ENCODE data around the gene PRKCZ.

PRKCZ gene

GRCh38 chr1:2067393-2067792, 17.2 kb downstream of the PRKCZ start:
- Histone ChIP-seq H3K9ac (no peak overlapping the region), H3K4me1 (no peaks in the 10 kb centered on the region), H3K4me3 (ENCODE audit: low read depth, low read length) (no peak overlapping the region), H3K4me2 (ENCODE audit: low read length) (no peak overlapping the region), H3K27me3 (ENCODE audit: control insufficient read depth, insufficient read depth, low read length) (no peaks in the 10 kb centered on the region), H3K79me2 (peaks cover 6% of the 10 kb centered on the region), H3K9me3 (ENCODE audit: control insufficient read depth, low read length) (no peaks in the 10 kb centered on the region), H3K27ac (no peak overlapping the region), H3K36me3 (ENCODE audit: control insufficient read depth, insufficient read depth, low read length) (no peaks in the 10 kb centered on the region), H2AFZ (no peak overlapping the region)
- TF ChIP-seq, protein P1, sequence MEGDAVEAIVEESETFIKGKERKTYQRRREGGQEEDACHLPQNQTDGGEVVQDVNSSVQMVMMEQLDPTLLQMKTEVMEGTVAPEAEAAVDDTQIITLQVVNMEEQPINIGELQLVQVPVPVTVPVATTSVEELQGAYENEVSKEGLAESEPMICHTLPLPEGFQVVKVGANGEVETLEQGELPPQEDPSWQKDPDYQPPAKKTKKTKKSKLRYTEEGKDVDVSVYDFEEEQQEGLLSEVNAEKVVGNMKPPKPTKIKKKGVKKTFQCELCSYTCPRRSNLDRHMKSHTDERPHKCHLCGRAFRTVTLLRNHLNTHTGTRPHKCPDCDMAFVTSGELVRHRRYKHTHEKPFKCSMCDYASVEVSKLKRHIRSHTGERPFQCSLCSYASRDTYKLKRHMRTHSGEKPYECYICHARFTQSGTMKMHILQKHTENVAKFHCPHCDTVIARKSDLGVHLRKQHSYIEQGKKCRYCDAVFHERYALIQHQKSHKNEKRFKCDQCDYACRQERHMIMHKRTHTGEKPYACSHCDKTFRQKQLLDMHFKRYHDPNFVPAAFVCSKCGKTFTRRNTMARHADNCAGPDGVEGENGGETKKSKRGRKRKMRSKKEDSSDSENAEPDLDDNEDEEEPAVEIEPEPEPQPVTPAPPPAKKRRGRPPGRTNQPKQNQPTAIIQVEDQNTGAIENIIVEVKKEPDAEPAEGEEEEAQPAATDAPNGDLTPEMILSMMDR (IDR thresholded peaks at IDR 0.05) = no peak

DNA sequence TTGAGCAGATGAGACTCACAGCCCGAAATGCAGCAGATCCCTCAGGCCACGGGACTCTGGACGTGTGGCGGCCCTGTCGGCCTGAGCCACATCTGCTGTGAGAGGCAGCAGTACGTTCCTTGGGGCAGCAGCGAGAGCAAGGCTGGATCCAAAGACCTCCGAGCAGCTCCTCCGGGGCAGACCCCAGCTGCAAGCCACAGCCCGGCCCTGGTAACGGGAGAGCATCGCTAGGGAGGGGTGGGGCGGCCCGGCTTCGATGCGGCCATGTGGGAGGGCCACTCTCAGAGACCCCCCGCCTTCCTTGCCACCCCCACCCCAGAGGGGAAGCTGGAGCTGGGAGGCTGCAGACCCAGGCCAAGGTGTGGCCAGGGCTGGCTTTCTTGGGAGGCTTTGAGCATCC, 17.8 kb downstream of the PRKCZ start:
- TF ChIP-seq, protein P1 (IDR thresholded peaks at IDR 0.05) = no peak
- Histone ChIP-seq H3K79me2 (peaks cover 6% of the 10 kb centered on the region), H3K27ac (no peak overlapping the region), H3K27me3 (ENCODE audit: control insufficient read depth, insufficient read depth, low read length) (no peaks in the 10 kb centered on the region), H3K9ac (no peak overlapping the region), H3K36me3 (ENCODE audit: control insufficient read depth, insufficient read depth, low read length) (no peaks in the 10 kb centered on the region), H3K9me3 (ENCODE audit: control insufficient read depth, low read length) (no peaks in the 10 kb centered on the region), H3K4me1 (no peaks in the 10 kb centered on the region), H3K4me3 (ENCODE audit: low read depth, low read length) (no peak overlapping the region), H2AFZ (no peak overlapping the region), H3K4me2 (ENCODE audit: low read length) (no peak overlapping the region)

DNA sequence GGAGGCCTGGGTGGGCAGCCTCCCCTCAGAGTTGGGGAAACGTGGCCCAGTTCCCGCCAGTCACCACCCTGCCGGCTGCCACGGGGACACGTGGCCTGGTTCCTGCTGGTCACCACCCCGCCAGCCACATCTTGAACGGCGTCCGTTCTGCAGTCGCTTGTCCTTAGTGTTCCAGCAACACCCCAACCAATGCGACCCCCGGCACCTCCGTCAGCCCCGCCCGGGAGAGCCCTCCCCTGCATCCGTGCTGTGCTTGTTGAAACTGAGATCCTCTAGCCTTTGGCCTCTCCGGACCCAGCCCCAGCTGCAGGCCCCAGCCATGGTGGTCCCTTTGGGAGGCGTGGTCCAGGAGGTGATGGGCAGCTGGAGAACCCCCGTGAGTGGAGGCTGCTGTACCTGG, 18.7 kb downstream of the PRKCZ start:
- H2AFZ ChIP-seq = no peak overlapping the region
- H3K79me2 ChIP-seq = peaks cover 6% of the 10 kb centered on the region
- no peaks in the 10 kb centered on the region for H3K27me3 ChIP-seq (ENCODE audit: control insufficient read depth, insufficient read depth, low read length)
- H3K27ac ChIP-seq = no peak overlapping the region
- H3K4me1 ChIP-seq = no peaks in the 10 kb centered on the region
- H3K36me3 ChIP-seq (ENCODE audit: control insufficient read depth, insufficient read depth, low read length) = no peaks in the 10 kb centered on the region
- TF ChIP-seq, protein P1 (IDR thresholded peaks at IDR 0.05) = no peak
- H3K9me3 ChIP-seq (ENCODE audit: control insufficient read depth, low read length) = no peaks in the 10 kb centered on the region
- H3K4me2 ChIP-seq (ENCODE audit: low read length) = no peak overlapping the region
- H3K4me3 ChIP-seq (ENCODE audit: low read depth, low read length) = no peak overlapping the region
- no peak overlapping the region for H3K9ac ChIP-seq

- TF ChIP-seq, protein P1 (IDR thresholded peaks at IDR 0.05) = no peak
- H3K4me2 ChIP-seq (ENCODE audit: low read length) = no peak overlapping the region
- H3K27ac ChIP-seq = no peak overlapping the region
- no peak overlapping the region for H3K4me3 ChIP-seq (ENCODE audit: low read depth, low read length)
- H2AFZ ChIP-seq = no peak overlapping the region
- H3K4me1 ChIP-seq = no peaks in the 10 kb centered on the region
- H3K9me3 ChIP-seq (ENCODE audit: control insufficient read depth, low read length) = no peaks in the 10 kb centered on the region
- no peak overlapping the region for H3K9ac ChIP-seq
- H3K79me2 ChIP-seq = peaks cover 6% of the 10 kb centered on the region
- H3K36me3 ChIP-seq (ENCODE audit: control insufficient read depth, insufficient read depth, low read length) = no peaks in the 10 kb centered on the region
- H3K27me3 ChIP-seq (ENCODE audit: control insufficient read depth, insufficient read depth, low read length) = no peaks in the 10 kb centered on the region
Measured at GRCh38 chr1:2070016-2070415, 19.8 kb downstream of the PRKCZ start.

- Histone ChIP-seq H3K27me3 (ENCODE audit: control insufficient read depth, insufficient read depth, low read length) (no peaks in the 10 kb centered on the region), H3K4me3 (ENCODE audit: low read depth, low read length) (no peak overlapping the region), H3K4me2 (ENCODE audit: low read length) (no peak overlapping the region), H3K36me3 (ENCODE audit: control insufficient read depth, insufficient read depth, low read length) (no peaks in the 10 kb centered on the region), H3K9ac (no peak overlapping the region), H3K27ac (no peak overlapping the region), H3K4me1 (no peaks in the 10 kb centered on the region), H3K79me2 (peaks cover 6% of the 10 kb centered on the region), H2AFZ (no peak overlapping the region), H3K9me3 (ENCODE audit: control insufficient read depth, low read length) (no peaks in the 10 kb centered on the region)
- TF ChIP-seq, protein P1 (IDR thresholded peaks at IDR 0.05) = no peak
Measured at GRCh38 chr1:2070800-2071530, 20.8 kb downstream of the PRKCZ start.

Measured in parathyroid adenoma (tissue), 2 donors.